ENCODE results near the gene MYT1.

GRCh38 chr20:64226686-64227580 is 62.7 kb downstream of the MYT1 start:
- TF ChIP-seq CTCF (conservative IDR thresholded peaks at IDR 0.05) (no peak), EZH2 (IDR thresholded peaks at IDR 0.05; ENCODE audit: low read depth) (no peak)

Measured in PC-9 (cell line).